RWPE1 (cell line): ENCODE results near the gene KY.

Experiments used
- CTCF ChIA-PET: fragments of 350-600 bp; sonication (Branson Sonifier 250); formaldehyde crosslinking; extraction: SDS; loops from one replicate; lab custom pipeline; 2021; lab: Yijun Ruan, JAX
- POLR2A ChIA-PET: fragments of 400-600 bp; formaldehyde crosslinking; extraction: SDS; loops from one replicate; lab custom pipeline; 2020; ENCODE audit warnings: antibody characterized with exemption; ENCODE audit not compliant: low non-redundant PET; lab: Yijun Ruan, JAX
- DNase-seq: peaks from one replicate; pipeline ENCODE4 v3.0.0; 2012; ENCODE audit warnings: low spot score
- H3K27ac ChIP-seq: fragments of 450-650 bp; 2 replicates; pipeline ENCODE4 v1.5.1; 2017
- CTCF ChIP-seq: fragments of 450-650 bp; conservative IDR thresholded peaks from 2 replicates; pipeline ENCODE4 v1.5.1; 2017; ENCODE audit warnings: low read depth, mild to moderate bottlenecking

Gene KY

DNA sequence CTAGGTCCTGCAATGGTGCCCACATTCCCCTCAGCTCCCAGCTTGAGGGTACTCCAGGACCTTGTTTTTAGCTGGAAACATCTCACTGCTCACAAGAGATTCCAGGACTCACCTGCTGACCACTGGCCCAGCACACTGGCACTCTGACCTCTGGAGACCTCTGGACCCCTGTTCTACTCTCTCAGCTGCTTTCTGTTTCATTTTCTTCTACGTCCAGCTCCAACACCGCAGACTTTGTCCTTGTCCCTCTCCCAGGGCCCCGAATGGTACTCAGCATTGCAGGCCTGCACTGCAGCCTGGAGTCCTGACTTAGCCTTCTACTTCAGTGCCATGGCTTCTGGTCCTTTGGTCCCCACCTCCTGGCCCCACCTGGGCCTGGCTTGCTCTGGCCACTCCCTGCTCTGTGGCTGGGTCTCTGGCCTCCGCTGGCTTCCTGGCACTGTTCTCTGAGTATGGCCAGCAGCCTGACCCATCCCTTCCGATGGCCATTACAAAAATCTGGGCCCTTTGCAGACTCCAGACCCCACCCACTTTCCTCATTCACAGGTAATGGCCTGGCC lies 27.9 kb downstream of the KY start:
- no peak for TF ChIP-seq CTCF
- POLR2A ChIA-PET: no interaction called here
- CTCF ChIA-PET: no interaction called here
- no peak overlapping the region for H3K27ac ChIP-seq
- no peak for DNase-seq

GRCh38 chr3:134621854-134622253 lies 29.0 kb downstream of the KY start:
- CTCF ChIA-PET: no interaction called here
- POLR2A ChIA-PET: no interaction called here
- H3K27ac ChIP-seq: no peak overlapping the region
- DNase-seq: no peak
- TF ChIP-seq CTCF: no peak

- POLR2A ChIA-PET: no interaction called here
- no peak for DNase-seq
- H3K27ac ChIP-seq: no peak overlapping the region
- no peak for TF ChIP-seq CTCF
- CTCF ChIA-PET: interaction anchor here (0.7 to 1.4 kb wide), 2 partner anchors 18 to 20 kb away, joined by 5 to 9 read pairs; no protein-coding TSS in a partner anchor
Measured at GRCh38 chr3:134620476-134621115, 30.2 kb downstream of the KY start.

GRCh38 chr3:134619884-134620445 lies 30.9 kb downstream of the KY start:
- DNase-seq: no peak

GRCh38 chr3:134619301-134619615 lies 31.6 kb downstream of the KY start:
- ChIA-PET POLR2A (no interaction called here), CTCF (interaction anchor here (1.4 kb wide), 1 partner anchor 18 kb away, joined by 9 read pairs; no protein-coding TSS in a partner anchor)
- no peak for DNase-seq
- no peak overlapping the region for H3K27ac ChIP-seq
- no peak for TF ChIP-seq CTCF

More at GRCh38 chr3:134619884-134620445, 30.9 kb downstream of the KY start:
- TF ChIP-seq CTCF: no peak
- no peak overlapping the region for H3K27ac ChIP-seq
- ChIA-PET POLR2A (no interaction called here), CTCF (interaction anchor here (1.4 kb wide), 1 partner anchor 19 kb away, joined by 9 read pairs; no protein-coding TSS in a partner anchor)

- no peak overlapping the region for H3K27ac ChIP-seq
- no peak for TF ChIP-seq CTCF
- ChIA-PET POLR2A (no interaction called here), CTCF (interaction anchor here (0.6 to 1.4 kb wide), 2 partner anchors 18 to 22 kb away, joined by 4 to 9 read pairs; no protein-coding TSS in a partner anchor)
- DNase-seq: no peak
Measured at GRCh38 chr3:134618478-134619300, 32.1 kb downstream of the KY start.
